ENCODE data around the gene THAP11. TPM values are rescaled to one million over a fixed set of nuclear protein-coding genes. Genes with fewer than 3 reads are reported as not detected.
"Not testable (repeated sequence)": the region's sequence is repeated elsewhere in the genome, so short reads cannot be mapped to it uniquely, and the experiment has no call there.

Gene THAP11
- total and polyA plus RNA-seq, 7 experiments from 2014 or later = 29.0 to 204 (median 58.0) TPM

DNA sequence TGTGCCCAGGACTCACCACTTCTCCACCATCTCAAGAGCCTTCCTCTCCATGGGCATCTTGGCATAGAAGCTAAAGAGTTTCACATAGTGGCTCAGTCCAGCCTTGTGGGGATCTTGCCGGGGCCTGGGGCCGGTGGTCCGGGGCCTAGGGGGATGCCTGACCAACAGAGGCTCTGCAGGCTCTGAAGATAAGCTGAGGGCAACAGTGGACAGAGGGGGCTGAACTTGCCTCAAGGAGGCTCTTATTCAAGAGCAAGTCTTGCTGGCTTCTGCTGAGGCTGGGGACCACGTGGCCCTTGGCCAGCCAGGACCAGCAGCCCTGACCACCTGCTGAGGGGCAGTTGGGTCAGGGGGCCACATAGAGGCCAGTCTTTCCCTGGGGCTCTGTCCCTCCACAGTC lies 13.5 kb upstream of the THAP11 start:
- DNase-seq = no peak
- no peak for ATAC-seq
- Mint-ChIP-seq H3K9me3 (no peaks in the 10 kb centered on the region), H3K27me3 (no peaks in the 10 kb centered on the region), H3K4me3 (no peak overlapping the region), H3K36me3 (peaks cover 3 to 14% (median 5%) of the 10 kb centered on the region in 5 donors), H3K4me1 (peaks cover 8 to 15% (median 11%) of the 10 kb centered on the region in 7 donors), H3K27ac (peak overlapping the region in 1 of 9 donors; percentile 6)
- H3K27ac ChIP-seq (ENCODE audit: low read depth, low read length) = no peak overlapping the region
- H3K4me1 ChIP-seq (ENCODE audit: control insufficient read depth in 2 of 2, insufficient read depth in 2 of 2, low read length in 2 of 2) = peaks cover 8 to 9% of the 10 kb centered on the region in 2 donors
- CTCF ChIA-PET = no interaction called here
- POLR2A ChIA-PET = interaction anchor here (1.0 kb wide), 1 partner anchor 16 kb away, joined by 3 read pairs; no protein-coding TSS in a partner anchor
- no peaks in the 10 kb centered on the region for H3K9me3 ChIP-seq (ENCODE audit: control insufficient read depth in 2 of 3, low read length in 3 of 3)
- no peaks in the 10 kb centered on the region for H3K27me3 ChIP-seq (ENCODE audit: control insufficient read depth in 2 of 2, insufficient read depth in 2 of 2, low read length in 2 of 2)
- intact Hi-C loops (cut with micrococcal nuclease) = no loop called here
- H3K36me3 ChIP-seq (ENCODE audit: control insufficient read depth in 2 of 3, insufficient read depth in 3 of 3, low read length in 3 of 3) = peaks cover 0 to 52% (median 3%) of the 10 kb centered on the region in 3 experiments
- no peak overlapping the region for H3K4me3 ChIP-seq (ENCODE audit: low read length)

DNA sequence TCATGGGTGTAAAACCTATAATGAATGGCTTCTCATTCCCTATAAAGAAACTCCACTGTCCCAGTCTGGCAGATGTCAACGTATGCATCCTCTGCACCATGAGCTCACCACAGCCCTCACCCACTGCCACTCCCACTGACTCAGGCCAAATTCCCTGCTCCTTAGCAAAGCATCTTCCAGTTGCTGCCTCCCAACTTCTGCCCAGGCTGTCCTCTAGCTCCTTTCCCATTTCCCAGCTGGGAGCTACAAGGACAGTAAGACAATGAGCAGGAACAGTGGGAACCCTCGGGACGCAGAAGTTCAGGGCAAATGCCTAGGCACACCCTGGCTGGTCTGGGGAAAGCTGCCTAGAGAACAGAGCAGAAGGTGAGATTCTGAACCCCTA lies 9.1 kb upstream of the THAP11 start:
- Histone ChIP-seq H3K27me3 (ENCODE audit: control insufficient read depth in 2 of 2, insufficient read depth in 2 of 2, low read length in 2 of 2) (no peaks in the 10 kb centered on the region), H3K9me3 (ENCODE audit: control insufficient read depth in 2 of 3, low read length in 3 of 3) (no peaks in the 10 kb centered on the region), H3K4me3 (ENCODE audit: low read length) (peak overlapping the region; percentile 82), H3K36me3 (ENCODE audit: control insufficient read depth in 2 of 3, insufficient read depth in 3 of 3, low read length in 3 of 3) (peaks cover 0 to 42% (median 3%) of the 10 kb centered on the region in 3 experiments), H3K27ac (ENCODE audit: low read depth, low read length) (peak overlapping the region; percentile 70), H3K4me1 (ENCODE audit: control insufficient read depth in 2 of 2, insufficient read depth in 2 of 2, low read length in 2 of 2) (peaks cover 8 to 9% of the 10 kb centered on the region in 2 donors)
- Mint-ChIP-seq H3K4me1 (peaks cover 11 to 19% (median 15%) of the 10 kb centered on the region in 7 donors), H3K9me3 (no peaks in the 10 kb centered on the region), H3K36me3 (peaks cover 3 to 14% (median 5%) of the 10 kb centered on the region in 5 donors), H3K27me3 (no peaks in the 10 kb centered on the region), H3K27ac (peak overlapping the region in 7 of 9 donors; percentile 66 to 88 (median 80)), H3K4me3 (peak overlapping the region; percentile 90 to 96 (median 93))
- ATAC-seq (no peak), DNase-seq (no peak)
- intact Hi-C loops (cut with micrococcal nuclease) = loop anchor here (1.0 to 10.0 kb wide), 13 partner anchors 9 to 606 kb away; partner anchors contain the start of genes EDC4 (in 2 of the 2), NUTF2 (in 2 of the 2), RANBP10 (in 2 of the 2) and THAP11 (in 2 of the 2)
- ChIA-PET POLR2A (interaction anchor here (0.6 to 2.9 kb wide), 9 partner anchors 11 to 268 kb away, joined by 3 to 22 read pairs (median 6); partner anchors contain the start of genes CENPT, GFOD2, NUTF2 and RANBP10), CTCF (interaction anchor here (0.6 to 1.2 kb wide), 4 partner anchors 8 to 1528 kb away, joined by 3 to 4 read pairs (median 4); no protein-coding TSS in a partner anchor)

DNA sequence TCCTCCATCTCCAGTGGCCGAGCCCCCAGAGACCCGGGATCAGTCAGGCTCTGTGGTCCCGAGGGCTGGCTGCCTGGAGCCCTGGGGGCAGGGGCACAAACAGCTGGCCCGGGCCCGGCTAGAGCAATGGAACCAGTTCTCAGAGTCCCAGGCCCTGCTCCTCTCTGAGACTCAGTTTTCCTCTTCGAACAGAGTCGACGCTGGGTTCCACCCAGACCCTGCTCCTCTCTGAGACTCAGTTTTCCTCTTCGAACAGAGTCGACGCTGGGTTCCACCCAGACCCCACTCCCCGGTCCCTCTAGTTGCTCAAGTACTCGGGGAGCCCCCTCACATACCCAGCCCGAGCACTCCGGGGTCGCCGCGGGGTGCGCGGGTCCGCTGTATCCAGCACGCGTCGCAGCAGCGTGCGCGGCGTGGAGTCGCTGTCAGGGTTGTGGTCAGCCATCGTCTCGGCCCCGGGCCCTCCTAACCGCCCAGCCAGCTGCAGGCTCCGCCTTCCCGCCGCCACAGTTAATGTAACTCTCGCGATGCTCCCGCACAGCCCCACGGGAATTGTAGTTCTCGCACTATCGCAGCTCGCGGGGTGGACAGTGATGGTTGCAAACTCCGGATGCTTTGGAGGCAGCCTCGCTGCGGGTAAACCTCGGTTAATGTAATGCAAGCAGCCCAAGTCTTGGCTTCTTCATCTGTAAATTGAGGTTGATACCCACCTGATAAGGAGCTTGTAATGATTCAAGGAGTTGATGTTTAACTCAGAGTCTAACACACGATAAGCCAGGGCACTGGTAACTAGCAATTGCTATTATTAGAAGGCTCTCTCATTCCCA lies 8.5 kb upstream of the THAP11 start:
- no peaks in the 10 kb centered on the region for H3K9me3 Mint-ChIP-seq
- Histone ChIP-seq H3K27ac (ENCODE audit: low read depth, low read length) (peak overlapping the region; percentile 70), H3K27me3 (ENCODE audit: control insufficient read depth in 2 of 2, insufficient read depth in 2 of 2, low read length in 2 of 2) (no peaks in the 10 kb centered on the region), H3K4me3 (ENCODE audit: low read length) (peak overlapping the region; percentile 82), H3K4me1 (ENCODE audit: control insufficient read depth in 2 of 2, insufficient read depth in 2 of 2, low read length in 2 of 2) (peaks cover 8 to 9% of the 10 kb centered on the region in 2 donors), H3K9me3 (ENCODE audit: control insufficient read depth in 2 of 3, low read length in 3 of 3) (no peaks in the 10 kb centered on the region), H3K36me3 (ENCODE audit: control insufficient read depth in 2 of 3, insufficient read depth in 3 of 3, low read length in 3 of 3) (peaks cover 0 to 36% (median 3%) of the 10 kb centered on the region in 3 experiments)
- ChIA-PET CTCF (interaction anchor here (0.6 to 1.2 kb wide), 6 partner anchors 7 to 1528 kb away, joined by 3 to 8 read pairs (median 4); no protein-coding TSS in a partner anchor), POLR2A (interaction anchor here (0.6 to 2.9 kb wide), 13 partner anchors 10 to 269 kb away, joined by 3 to 22 read pairs (median 4); partner anchors contain the start of genes CENPT, EDC4, GFOD2 and NUTF2)
- H3K27ac Mint-ChIP-seq = peak overlapping the region; percentile 73 to 93 (median 82)
- peak; percentile 100 for ATAC-seq
- DNase-seq = peak; percentile 83 to 92 (median 89)
- H3K4me3 Mint-ChIP-seq = peak overlapping the region; percentile 90 to 96 (median 93)
- H3K27me3 Mint-ChIP-seq = no peaks in the 10 kb centered on the region
- intact Hi-C loops (cut with micrococcal nuclease) = loop anchor here (1.0 to 10.0 kb wide), 13 partner anchors 9 to 606 kb away; partner anchors contain the start of genes EDC4 (in 2 of the 2), NUTF2 (in 2 of the 2), RANBP10 (in 2 of the 2) and THAP11 (in 2 of the 2)
- peaks cover 3 to 14% (median 5%) of the 10 kb centered on the region in 5 donors for H3K36me3 Mint-ChIP-seq
- H3K4me1 Mint-ChIP-seq = peaks cover 11 to 19% (median 15%) of the 10 kb centered on the region in 7 donors

GRCh38 chr16:67834242-67834614 lies 7.9 kb upstream of the THAP11 start:
- peak overlapping the region; percentile 82 for H3K4me3 ChIP-seq (ENCODE audit: low read length)
- H3K9me3 Mint-ChIP-seq = no peaks in the 10 kb centered on the region
- POLR2A ChIA-PET = interaction anchor here (0.7 to 2.9 kb wide), 11 partner anchors 10 to 270 kb away, joined by 3 to 22 read pairs (median 4); partner anchors contain the start of genes CENPT, EDC4, NUTF2 and RANBP10
- no peak for ATAC-seq
- CTCF ChIA-PET = interaction anchor here (0.5 to 1.0 kb wide), 3 partner anchors 15 to 32 kb away, joined by 3 to 8 read pairs (median 3); no protein-coding TSS in a partner anchor
- no peak for DNase-seq
- no peaks in the 10 kb centered on the region for H3K27me3 ChIP-seq (ENCODE audit: control insufficient read depth in 2 of 2, insufficient read depth in 2 of 2, low read length in 2 of 2)
- H3K36me3 ChIP-seq (ENCODE audit: control insufficient read depth in 2 of 3, insufficient read depth in 3 of 3, low read length in 3 of 3) = peaks cover 0 to 30% (median 3%) of the 10 kb centered on the region in 3 experiments
- peaks cover 3 to 14% (median 4%) of the 10 kb centered on the region in 5 donors for H3K36me3 Mint-ChIP-seq
- peak overlapping the region; percentile 70 for H3K27ac ChIP-seq (ENCODE audit: low read depth, low read length)
- peaks cover 8 to 9% of the 10 kb centered on the region in 2 donors for H3K4me1 ChIP-seq (ENCODE audit: control insufficient read depth in 2 of 2, insufficient read depth in 2 of 2, low read length in 2 of 2)
- peak overlapping the region in 7 of 9 donors; percentile 73 to 93 (median 81) for H3K27ac Mint-ChIP-seq
- H3K9me3 ChIP-seq (ENCODE audit: control insufficient read depth in 2 of 3, low read length in 3 of 3) = no peaks in the 10 kb centered on the region
- H3K4me3 Mint-ChIP-seq = peak overlapping the region; percentile 90 to 96 (median 93)
- peaks cover 11 to 19% (median 15%) of the 10 kb centered on the region in 7 donors for H3K4me1 Mint-ChIP-seq
- intact Hi-C loops (cut with micrococcal nuclease) = loop anchor here in 1 of 2 donors (5.0 to 10.0 kb wide), 3 partner anchors 38 to 607 kb away; partner anchors contain the start of genes ACD, C16orf86, EDC4 and ENKD1
- no peaks in the 10 kb centered on the region for H3K27me3 Mint-ChIP-seq

DNA sequence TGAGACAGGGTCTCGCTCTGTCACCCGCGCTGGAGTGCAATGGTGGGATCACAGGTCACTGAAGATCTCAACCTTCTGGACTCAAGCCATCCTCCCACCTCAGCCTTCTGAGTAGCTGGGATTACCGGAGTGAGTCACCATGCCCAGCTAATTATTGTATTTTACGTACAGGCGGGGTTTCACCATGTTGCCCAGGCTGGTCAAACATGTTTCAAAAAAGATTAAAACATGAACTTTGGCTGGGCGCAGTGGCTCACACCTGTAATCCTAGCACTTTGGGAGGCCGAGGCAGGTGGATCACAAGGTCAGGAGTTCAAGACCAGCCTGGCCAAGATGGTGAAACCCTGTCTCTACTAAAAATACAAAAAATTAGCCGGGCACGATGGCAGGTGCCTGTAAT lies 4.9 kb upstream of the THAP11 start:
- DNase-seq; H3K4me3 ChIP-seq (ENCODE audit: low read length); POLR2A ChIA-PET; ATAC-seq; H3K9me3 ChIP-seq (ENCODE audit: control insufficient read depth in 2 of 3, low read length in 3 of 3); H3K36me3 ChIP-seq (ENCODE audit: control insufficient read depth in 2 of 3, insufficient read depth in 3 of 3, low read length in 3 of 3); H3K36me3 Mint-ChIP-seq; H3K27me3 Mint-ChIP-seq; H3K27ac ChIP-seq (ENCODE audit: low read depth, low read length); H3K4me3 Mint-ChIP-seq; H3K27ac Mint-ChIP-seq; H3K9me3 Mint-ChIP-seq; H3K27me3 ChIP-seq (ENCODE audit: control insufficient read depth in 2 of 2, insufficient read depth in 2 of 2, low read length in 2 of 2): not testable (repeated sequence)
- intact Hi-C loops (cut with micrococcal nuclease) = loop anchor here in 1 of 2 donors (10.0 kb wide), 1 partner anchor 172 kb away; the partner anchor contains the start of genes ACD, C16orf86, ENKD1 and PARD6A
- H3K4me1 ChIP-seq (ENCODE audit: control insufficient read depth in 2 of 2, insufficient read depth in 2 of 2, low read length in 2 of 2) = peaks cover 13 to 14% of the 10 kb centered on the region in 2 donors
- peaks cover 10 to 23% (median 21%) of the 10 kb centered on the region in 7 donors for H3K4me1 Mint-ChIP-seq
- CTCF ChIA-PET = interaction anchor here (1.1 kb wide), 1 partner anchor 21 kb away, joined by 3 read pairs; no protein-coding TSS in a partner anchor

DNA sequence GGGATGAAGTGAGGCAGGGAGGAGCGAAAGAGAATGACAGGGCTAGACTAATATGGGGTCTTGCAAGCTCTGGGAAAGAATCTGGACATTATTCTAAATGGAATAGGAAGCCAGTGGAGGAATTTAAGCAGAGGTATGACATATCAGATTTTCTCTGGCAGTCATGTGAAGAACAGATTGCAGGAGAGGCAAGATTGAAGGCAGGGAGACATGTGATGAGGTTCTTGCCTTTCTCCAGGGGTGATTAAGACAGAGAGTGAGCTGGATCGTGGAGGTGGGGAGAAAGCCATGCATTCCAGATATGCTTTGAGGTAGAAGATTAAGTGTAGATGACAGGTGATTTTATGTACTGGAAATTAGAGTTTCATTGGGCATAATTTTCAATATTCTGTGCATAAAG lies 4.3 kb upstream of the THAP11 start:
- Histone ChIP-seq H3K27me3 (ENCODE audit: control insufficient read depth in 2 of 2, insufficient read depth in 2 of 2, low read length in 2 of 2) (no peaks in the 10 kb centered on the region), H3K36me3 (ENCODE audit: control insufficient read depth in 2 of 3, insufficient read depth in 3 of 3, low read length in 3 of 3) (peaks cover 0 to 3% (median 0%) of the 10 kb centered on the region in 3 experiments), H3K4me1 (ENCODE audit: control insufficient read depth in 2 of 2, insufficient read depth in 2 of 2, low read length in 2 of 2) (peaks cover 10% of the 10 kb centered on the region in 2 donors), H3K27ac (ENCODE audit: low read depth, low read length) (no peak overlapping the region), H3K4me3 (ENCODE audit: low read length) (no peak overlapping the region), H3K9me3 (ENCODE audit: control insufficient read depth in 2 of 3, low read length in 3 of 3) (no peaks in the 10 kb centered on the region)
- intact Hi-C loops (cut with micrococcal nuclease) = loop anchor here in 1 of 2 donors (10.0 kb wide), 1 partner anchor 173 kb away; the partner anchor contains the start of genes ACD, C16orf86, ENKD1 and PARD6A
- H3K4me3 Mint-ChIP-seq = no peak overlapping the region
- no peaks in the 10 kb centered on the region for H3K36me3 Mint-ChIP-seq
- H3K9me3 Mint-ChIP-seq = no peaks in the 10 kb centered on the region
- ChIA-PET POLR2A (no interaction called here), CTCF (interaction anchor here (1.1 kb wide), 1 partner anchor 21 kb away, joined by 3 read pairs; no protein-coding TSS in a partner anchor)
- H3K27ac Mint-ChIP-seq = peak overlapping the region in 1 of 9 donors; percentile 30
- H3K4me1 Mint-ChIP-seq = peaks cover 6 to 18% (median 17%) of the 10 kb centered on the region in 7 donors
- no peaks in the 10 kb centered on the region for H3K27me3 Mint-ChIP-seq
- DNase-seq = no peak
- ATAC-seq = no peak
